Activated CD4-positive, alpha-beta T cell treated with anti-CD3 and anti-CD28 coated beads for 36 hours (primary cell): ENCODE measurements around the gene NSMF. TPM values are rescaled to one million over a fixed set of nuclear protein-coding genes. Genes with fewer than 3 reads are reported as not detected.
A peak's percentile ranks its signal among the peaks of the same experiment; 100 is the strongest.

ENCODE experiments used
- ATAC-seq: fragments of 200-7000 bp; cut with Tn5 transposase; one replicate; pipeline ENCODE4 v1.10.0; 2021; ENCODE audit warnings: mild to moderate bottlenecking, moderate library complexity
- CTCF ChIA-PET: fragments of 350-600 bp; sonication (Branson Sonifier 250); formaldehyde crosslinking; loops from one replicate; lab custom pipeline; 2021; ENCODE audit warnings: antibody characterized with exemption; lab: Charles Lee
- POLR2A ChIA-PET: fragments of 350-600 bp; sonication (Branson Sonifier 250); formaldehyde crosslinking; loops from one replicate; lab custom pipeline; 2021; ENCODE audit warnings: antibody characterized with exemption, inconsistent platforms; lab: Charles Lee
- DNase-seq: peaks from one replicate; pipeline ENCODE4 v3.0.0-alpha.2; 2020
- H3K27ac Mint-ChIP-seq: one replicate; pipeline ENCODE4 v1.8.0; 2021; ENCODE audit warnings: mixed read lengths
- H3K27me3 Mint-ChIP-seq: one replicate; pipeline ENCODE4 v1.8.0; 2021; ENCODE audit warnings: mixed read lengths
- H3K36me3 Mint-ChIP-seq: one replicate; pipeline ENCODE4 v1.8.0; 2021; ENCODE audit warnings: low read depth, mixed read lengths
- H3K4me1 Mint-ChIP-seq: one replicate; pipeline ENCODE4 v1.8.0; 2021; ENCODE audit warnings: mixed read lengths
- H3K4me3 Mint-ChIP-seq: one replicate; pipeline ENCODE4 v1.8.0; 2021; ENCODE audit warnings: mild to moderate bottlenecking, moderate library complexity, mixed read lengths
- H3K9me3 Mint-ChIP-seq: one replicate; pipeline ENCODE4 v1.8.0; 2021; ENCODE audit warnings: low read depth, mixed read lengths
- intact Hi-C, 2 experiments: fragments of 100-400 bp; cut with DNase I in 1 of 2; cut with micrococcal nuclease in 1 of 2; formaldehyde crosslinking; loops; one replicate each; pipeline versions ENCODE4 v1.14.2 to v1.15.1; 2022 to 2024; cut with DNase I, micrococcal nuclease
- total RNA-seq, 2 experiments: library from RNA; stranded (reverse); gene quantifications; one replicate each; pipeline ENCODE4 v1.2.3, GENCODE V29; 2021

The NSMF gene
- total RNA-seq, 2 experiments from 2014 or later: 63.6 to 65.0 TPM

GRCh38 chr9:137409515-137409914 lies 49.6 kb downstream of the NSMF start:
- ATAC-seq: no peak
- Mint-ChIP-seq H3K4me3 (no peak overlapping the region), H3K36me3 (no peaks in the 10 kb centered on the region), H3K27me3 (no peaks in the 10 kb centered on the region), H3K4me1 (peaks cover 2% of the 10 kb centered on the region), H3K9me3 (no peaks in the 10 kb centered on the region), H3K27ac (no peak overlapping the region)
- ChIA-PET CTCF (interaction anchor here (0.7 to 1.5 kb wide), 3 partner anchors 9 to 112 kb away, joined by 3 read pairs; no protein-coding TSS in a partner anchor), POLR2A (no interaction called here)
- no peak for DNase-seq
- intact Hi-C loops: no loop called here

DNA sequence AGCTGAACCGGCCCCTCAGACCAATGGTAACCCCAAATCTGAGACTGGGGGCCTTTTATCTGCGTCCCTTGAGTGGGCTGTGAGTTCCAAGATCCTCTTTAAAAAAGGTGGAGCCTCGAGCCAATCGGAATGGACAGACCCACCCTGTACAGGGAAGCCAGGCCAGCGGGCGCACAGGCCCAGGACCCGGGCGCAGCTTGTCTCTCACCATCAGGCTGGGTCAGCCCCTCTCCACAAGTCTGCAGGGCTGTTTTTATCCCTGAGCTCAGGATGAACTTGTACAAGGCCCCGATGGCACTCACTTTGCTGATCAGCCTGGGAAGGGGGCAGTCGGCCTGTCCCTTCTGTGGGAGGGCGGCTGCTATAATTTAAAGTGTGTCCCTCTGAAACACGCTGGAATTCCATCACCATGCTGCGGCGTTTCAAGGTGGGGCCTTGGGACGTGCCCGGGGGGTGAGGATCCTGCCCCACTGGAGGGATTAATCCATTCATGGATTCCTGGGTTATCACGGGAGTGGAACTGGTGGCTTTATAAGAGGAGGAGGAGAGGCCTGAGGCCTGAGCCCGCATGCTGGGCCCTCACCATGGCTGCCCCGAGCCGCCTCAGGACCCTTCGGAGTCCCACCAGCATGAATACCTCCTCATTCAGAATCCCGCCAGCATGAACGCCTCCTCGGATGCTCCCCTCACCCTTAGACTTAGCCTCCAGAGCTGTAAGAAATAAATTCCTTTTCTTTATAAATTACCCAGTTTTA lies 50.3 kb downstream of the NSMF start:
- H3K36me3 Mint-ChIP-seq: no peaks in the 10 kb centered on the region
- no peaks in the 10 kb centered on the region for H3K27me3 Mint-ChIP-seq
- DNase-seq (no peak), ATAC-seq (no peak)
- POLR2A ChIA-PET: no interaction called here
- intact Hi-C loops: no loop called here
- H3K9me3 Mint-ChIP-seq: no peaks in the 10 kb centered on the region
- H3K27ac Mint-ChIP-seq: no peak overlapping the region
- CTCF ChIA-PET: interaction anchor here (0.6 to 1.5 kb wide), 4 partner anchors 8 to 220 kb away, joined by 3 read pairs; partner anchors contain the start of gene NRARP
- no peak overlapping the region for H3K4me3 Mint-ChIP-seq
- H3K4me1 Mint-ChIP-seq: peaks cover 2% of the 10 kb centered on the region

- Mint-ChIP-seq H3K9me3 (no peaks in the 10 kb centered on the region), H3K27me3 (no peaks in the 10 kb centered on the region), H3K36me3 (no peaks in the 10 kb centered on the region), H3K4me3 (no peak overlapping the region), H3K27ac (no peak overlapping the region), H3K4me1 (peaks cover 2% of the 10 kb centered on the region)
- CTCF ChIA-PET: interaction anchor here (0.6 kb wide), 2 partner anchors 104 to 219 kb away, joined by 3 to 4 read pairs; no protein-coding TSS in a partner anchor
- DNase-seq (no peak), ATAC-seq (no peak)
- POLR2A ChIA-PET: no interaction called here
- intact Hi-C loops: loop anchor here (1.0 to 2.0 kb wide), 3 partner anchors 105 to 113 kb away; partner anchors contain the start of gene NRARP (in 1 of the 2)
Measured at GRCh38 chr9:137407590-137408300, 51.4 kb downstream of the NSMF start.

DNA sequence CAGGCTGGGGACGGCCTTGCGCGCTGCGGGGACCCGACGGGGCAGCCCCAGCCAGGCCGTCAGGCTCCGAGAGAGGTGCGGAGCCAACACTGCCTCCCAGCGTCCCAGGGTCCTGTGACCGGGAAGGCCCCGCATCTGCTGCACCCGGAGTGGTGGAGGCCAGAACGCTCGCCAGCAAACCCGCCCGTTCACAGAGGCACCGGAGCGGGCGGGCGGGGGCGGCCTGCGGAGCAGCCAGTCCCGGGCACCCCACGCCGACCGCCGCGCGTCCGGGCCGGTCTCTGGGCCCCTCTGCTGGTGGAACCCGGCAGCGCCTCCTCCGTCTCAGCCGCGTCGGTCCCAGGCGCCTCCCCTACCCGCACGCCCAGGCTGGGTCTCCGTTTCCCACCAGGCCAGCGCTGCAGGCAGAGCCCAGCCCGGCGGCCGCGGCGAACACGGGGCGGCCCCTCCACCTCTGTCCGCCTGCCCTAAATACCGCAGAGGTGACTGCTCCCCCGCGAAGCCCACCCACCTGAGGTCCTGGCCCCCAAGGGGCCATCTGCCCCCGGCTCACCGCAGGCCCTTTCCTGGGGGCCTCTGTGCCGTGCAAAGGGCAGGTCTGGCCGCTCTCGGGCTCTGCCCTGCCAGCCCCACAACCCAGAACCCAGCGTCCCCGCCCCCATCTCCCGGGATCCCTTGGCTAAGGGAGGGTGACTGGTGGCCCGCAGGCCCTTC lies 52.1 kb downstream of the NSMF start:
- ATAC-seq: peak; percentile 94
- H3K36me3 Mint-ChIP-seq: no peaks in the 10 kb centered on the region
- no peak overlapping the region for H3K4me3 Mint-ChIP-seq
- peak; percentile 84 for DNase-seq
- H3K27ac Mint-ChIP-seq: no peak overlapping the region
- no peaks in the 10 kb centered on the region for H3K27me3 Mint-ChIP-seq
- POLR2A ChIA-PET: no interaction called here
- no peaks in the 10 kb centered on the region for H3K9me3 Mint-ChIP-seq
- intact Hi-C loops: loop anchor here (1.0 to 2.0 kb wide), 3 partner anchors 105 to 112 kb away; partner anchors contain the start of gene NRARP (in 1 of the 2)
- CTCF ChIA-PET: no interaction called here
- H3K4me1 Mint-ChIP-seq: peaks cover 2% of the 10 kb centered on the region

DNA sequence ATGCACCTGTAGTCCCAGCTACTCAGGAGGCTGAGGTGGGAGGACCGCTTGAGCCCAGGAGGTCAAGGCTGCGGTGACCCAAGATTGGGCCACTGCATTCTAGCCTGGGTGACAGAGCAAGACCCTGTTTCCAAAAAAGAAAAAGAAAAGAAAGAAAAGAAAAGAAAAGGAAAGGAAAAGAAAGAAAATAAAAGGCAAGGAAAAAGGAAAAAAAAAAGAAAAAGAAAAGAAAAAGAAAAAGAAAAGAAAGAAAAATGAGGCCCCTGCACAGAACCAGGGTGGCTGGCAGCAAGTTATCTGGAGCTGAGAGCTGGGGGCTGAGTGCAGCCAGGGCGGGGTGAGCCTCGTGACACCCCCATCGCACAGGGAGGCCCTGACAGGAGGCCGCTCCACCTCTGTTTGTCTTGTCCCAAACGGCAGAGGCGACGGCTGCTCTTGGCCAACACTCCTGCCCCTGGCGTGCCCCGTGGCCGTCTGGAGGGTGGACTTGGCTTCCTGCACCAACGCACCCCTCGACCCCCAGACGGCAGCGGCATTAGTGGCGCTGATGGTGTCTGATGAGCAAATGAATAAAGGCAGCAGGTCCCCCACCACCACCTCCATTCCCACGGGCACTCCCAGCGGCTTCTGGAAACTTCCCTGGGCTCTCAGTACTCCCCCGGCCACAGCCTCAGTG lies 52.9 kb downstream of the NSMF start:
- POLR2A ChIA-PET: no interaction called here
- no peaks in the 10 kb centered on the region for H3K4me1 Mint-ChIP-seq
- H3K36me3 Mint-ChIP-seq: no peaks in the 10 kb centered on the region
- no peak for ATAC-seq
- no peaks in the 10 kb centered on the region for H3K27me3 Mint-ChIP-seq
- no peak overlapping the region for H3K4me3 Mint-ChIP-seq
- no peak overlapping the region for H3K27ac Mint-ChIP-seq
- intact Hi-C loops: loop anchor here in 1 of 2 experiments (2.0 kb wide), 1 partner anchor 111 kb away; no protein-coding TSS in a partner anchor
- H3K9me3 Mint-ChIP-seq: no peaks in the 10 kb centered on the region
- CTCF ChIA-PET: no interaction called here
- DNase-seq: no peak

DNA sequence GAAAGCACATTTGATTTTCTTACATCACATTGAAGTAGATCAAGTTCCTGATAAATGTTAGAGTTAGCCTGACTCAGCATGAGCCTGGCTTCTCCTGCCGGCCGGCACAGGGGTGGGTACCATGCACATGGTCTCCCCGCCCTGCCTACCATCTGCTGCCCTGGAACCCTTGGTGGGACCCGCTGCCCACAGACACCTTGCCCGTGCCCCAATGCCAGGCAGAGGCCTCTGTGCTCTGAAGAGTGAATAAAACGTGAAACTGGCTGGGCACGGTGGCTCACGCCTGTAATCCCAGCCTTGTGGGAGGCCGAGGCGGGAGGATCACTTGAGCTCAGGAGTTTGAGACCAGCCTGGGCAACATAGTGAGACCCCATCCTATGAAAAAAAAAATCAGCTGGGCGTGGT lies 53.5 kb downstream of the NSMF start:
- Mint-ChIP-seq H3K27me3 (no peaks in the 10 kb centered on the region), H3K4me1 (no peaks in the 10 kb centered on the region), H3K9me3 (no peaks in the 10 kb centered on the region), H3K36me3 (no peaks in the 10 kb centered on the region), H3K27ac (no peak overlapping the region), H3K4me3 (no peak overlapping the region)
- intact Hi-C loops: loop anchor here in 1 of 2 experiments (2.0 kb wide), 1 partner anchor 111 kb away; no protein-coding TSS in a partner anchor
- no peak for DNase-seq
- ATAC-seq: no peak
- CTCF ChIA-PET: no interaction called here
- POLR2A ChIA-PET: no interaction called here

DNA sequence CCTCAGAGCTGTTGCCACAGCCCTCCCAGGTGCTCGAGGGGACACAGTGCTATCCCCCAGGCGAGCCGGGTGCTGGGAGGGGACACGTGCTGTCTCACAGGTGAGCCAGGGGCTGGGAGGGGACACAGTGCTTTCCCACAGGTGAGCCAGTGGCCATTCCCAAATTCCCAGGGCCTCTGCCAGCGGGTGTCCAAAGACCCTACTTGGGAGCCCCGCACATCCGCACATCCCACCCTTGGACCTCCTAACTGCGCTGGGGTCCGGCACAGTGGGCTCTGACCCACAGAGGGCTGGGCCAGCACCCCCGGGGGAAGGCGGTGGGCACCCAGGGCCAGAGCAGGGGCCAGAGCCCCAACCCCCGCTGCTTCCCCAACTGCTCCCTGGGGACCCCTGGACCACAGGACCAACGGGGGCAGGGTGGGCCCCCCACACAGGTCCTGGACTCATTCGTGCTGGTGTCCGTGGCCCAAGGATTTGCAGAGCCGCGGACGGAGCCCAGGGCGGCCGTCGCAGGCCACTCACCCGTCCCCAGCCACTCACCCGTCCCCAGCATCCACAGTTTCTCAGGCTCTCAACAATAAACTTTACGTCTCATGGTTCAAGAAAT lies 54.1 kb downstream of the NSMF start:
- H3K9me3 Mint-ChIP-seq: no peaks in the 10 kb centered on the region
- ChIA-PET POLR2A (no interaction called here), CTCF (interaction anchor here (0.6 kb wide), 1 partner anchor 107 kb away, joined by 3 read pairs; no protein-coding TSS in a partner anchor)
- DNase-seq (no peak), ATAC-seq (no peak)
- no peaks in the 10 kb centered on the region for H3K36me3 Mint-ChIP-seq
- no peak overlapping the region for H3K4me3 Mint-ChIP-seq
- H3K27ac Mint-ChIP-seq: no peak overlapping the region
- H3K27me3 Mint-ChIP-seq: no peaks in the 10 kb centered on the region
- H3K4me1 Mint-ChIP-seq: no peaks in the 10 kb centered on the region
- intact Hi-C loops: no loop called here

GRCh38 chr9:137403269-137403668 lies 55.9 kb downstream of the NSMF start:
- H3K36me3 Mint-ChIP-seq: no peaks in the 10 kb centered on the region
- POLR2A ChIA-PET: no interaction called here
- H3K4me1 Mint-ChIP-seq: peaks cover 6% of the 10 kb centered on the region
- no peak overlapping the region for H3K27ac Mint-ChIP-seq
- intact Hi-C loops: no loop called here
- CTCF ChIA-PET: no interaction called here
- H3K9me3 Mint-ChIP-seq: no peaks in the 10 kb centered on the region
- H3K27me3 Mint-ChIP-seq: no peaks in the 10 kb centered on the region
- DNase-seq (no peak), ATAC-seq (no peak)
- no peak overlapping the region for H3K4me3 Mint-ChIP-seq

- ATAC-seq (no peak), DNase-seq (no peak)
- H3K4me1 Mint-ChIP-seq: peaks cover 11% of the 10 kb centered on the region
- H3K27me3 Mint-ChIP-seq: no peaks in the 10 kb centered on the region
- H3K4me3 Mint-ChIP-seq: no peak overlapping the region
- H3K36me3 Mint-ChIP-seq: no peaks in the 10 kb centered on the region
- ChIA-PET CTCF (no interaction called here), POLR2A (no interaction called here)
- intact Hi-C loops: no loop called here
- H3K27ac Mint-ChIP-seq: no peak overlapping the region
- no peaks in the 10 kb centered on the region for H3K9me3 Mint-ChIP-seq
Measured at GRCh38 chr9:137402746-137403145, 56.4 kb downstream of the NSMF start.

- Mint-ChIP-seq H3K9me3 (no peaks in the 10 kb centered on the region), H3K4me1 (peaks cover 20% of the 10 kb centered on the region), H3K27ac (no peak overlapping the region), H3K4me3 (no peak overlapping the region), H3K36me3 (no peaks in the 10 kb centered on the region), H3K27me3 (no peaks in the 10 kb centered on the region)
- DNase-seq (no peak), ATAC-seq (no peak)
- ChIA-PET POLR2A (no interaction called here), CTCF (no interaction called here)
- intact Hi-C loops: loop anchor here in 1 of 2 experiments (5.0 kb wide), 1 partner anchor 72 kb away; no protein-coding TSS in a partner anchor
Measured at GRCh38 chr9:137398561-137399468, 60.3 kb downstream of the NSMF start.
